HepG2 (cell line): ENCODE results near the gene PDE5A.

Experiments
- AHR ChIP-seq: IDR thresholded peaks from 2 replicates; pipeline ENCODE4 v1.6.1; 2018; ENCODE audit warnings: missing genetic modification reagents, missing compliant biosample characterization
- EP300 ChIP-seq, 3 experiments: sonication (generic) in 1 of 3; formaldehyde crosslinking in 1 of 3; IDR thresholded peaks; 2 replicates each; pipeline versions ENCODE4 v1.5.1 to v1.6.1; 2011 to 2020; ENCODE audit warnings: low read depth in 2 of 3, low read length in 2 of 3, borderline replicate concordance in 1 of 3, improper control_type of control experiment in 1 of 3, mild to moderate bottlenecking in 1 of 3, missing genetic modification reagents in 1 of 3, moderate library complexity in 1 of 3
- EZH2 ChIP-seq: conservative IDR thresholded peaks from 2 replicates; pipeline ENCODE4 v1.6.1; 2012; ENCODE audit warnings: mild to moderate bottlenecking, low read depth, low read length, moderate library complexity
- GLMP ChIP-seq: sonication (generic); formaldehyde crosslinking; IDR thresholded peaks from 2 replicates; pipeline ENCODE4 v1.9.0; 2021; ENCODE audit warnings: missing genetic modification reagents, mild to moderate bottlenecking, borderline replicate concordance
- KLF6 ChIP-seq: IDR thresholded peaks from 2 replicates; pipeline ENCODE4 v1.8.0; 2016; ENCODE audit warnings: missing biosample characterization, missing genetic modification reagents
- MTF1 ChIP-seq: sonication (generic); formaldehyde crosslinking; IDR thresholded peaks from 2 replicates; pipeline ENCODE4 v1.5.0; 2020; ENCODE audit warnings: missing genetic modification reagents
- PLRG1 ChIP-seq: fragments of 450-650 bp; conservative IDR thresholded peaks from 2 replicates; pipeline ENCODE4 v1.6.1; 2016
- POLR2AphosphoS5 ChIP-seq: IDR thresholded peaks from 2 replicates; pipeline ENCODE4 v1.6.1; 2012; ENCODE audit warnings: low read depth, low read length
- PTBP1 ChIP-seq: fragments of 200-400 bp; formaldehyde crosslinking; IDR thresholded peaks from 2 replicates; pipeline ENCODE4 v1.6.1; 2018; ENCODE audit warnings: low read length, low read depth; ENCODE audit not compliant: poor library complexity, severe bottlenecking
- ZFX ChIP-seq: sonication (generic); formaldehyde crosslinking; IDR thresholded peaks from 2 replicates; pipeline ENCODE4 v1.4.0; 2020; ENCODE audit warnings: mild to moderate bottlenecking, low read depth, missing genetic modification reagents, moderate library complexity
- ZNF12 ChIP-seq: sonication (generic); formaldehyde crosslinking; IDR thresholded peaks from 2 replicates; pipeline ENCODE4 v1.5.0; 2020; ENCODE audit warnings: missing genetic modification reagents
- ZNF350 ChIP-seq: sonication (generic); formaldehyde crosslinking; IDR thresholded peaks from 2 replicates; pipeline ENCODE4 v1.4.0; 2020; ENCODE audit warnings: mild to moderate bottlenecking, low read depth, missing genetic modification reagents, borderline replicate concordance
- TF ChIP-seq, protein P1 (sequence below): sonication (generic); formaldehyde crosslinking; IDR thresholded peaks from 2 replicates; pipeline ENCODE4 v1.9.0; 2021; ENCODE audit warnings: missing genetic modification reagents, borderline replicate concordance
- TF ChIP-seq, protein P2 (sequence below): sonication (generic); formaldehyde crosslinking; IDR thresholded peaks from 2 replicates; pipeline ENCODE4 v1.8.0; 2022; ENCODE audit warnings: mild to moderate bottlenecking, missing genetic modification reagents, borderline replicate concordance

DNA sequence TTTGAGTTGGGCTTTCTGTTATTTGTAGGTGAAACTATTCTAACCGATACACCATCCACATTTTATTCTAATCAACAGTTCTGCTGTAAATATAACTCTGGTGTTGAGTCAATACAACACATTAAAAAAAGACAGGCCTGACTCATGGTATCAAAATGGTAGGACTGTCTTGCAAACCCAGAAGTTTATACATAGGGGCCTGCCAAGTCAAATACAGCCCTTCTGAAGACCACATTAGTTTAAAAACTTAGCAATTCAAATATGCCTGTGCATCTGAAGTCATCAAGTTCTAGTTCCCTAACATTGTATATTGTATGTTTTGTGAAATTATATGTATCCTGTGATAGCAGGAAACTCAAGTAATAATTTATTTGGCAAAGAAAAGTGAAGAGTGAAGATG lies 24.4 kb upstream of the PDE5A start:
- TF ChIP-seq, protein P1, sequence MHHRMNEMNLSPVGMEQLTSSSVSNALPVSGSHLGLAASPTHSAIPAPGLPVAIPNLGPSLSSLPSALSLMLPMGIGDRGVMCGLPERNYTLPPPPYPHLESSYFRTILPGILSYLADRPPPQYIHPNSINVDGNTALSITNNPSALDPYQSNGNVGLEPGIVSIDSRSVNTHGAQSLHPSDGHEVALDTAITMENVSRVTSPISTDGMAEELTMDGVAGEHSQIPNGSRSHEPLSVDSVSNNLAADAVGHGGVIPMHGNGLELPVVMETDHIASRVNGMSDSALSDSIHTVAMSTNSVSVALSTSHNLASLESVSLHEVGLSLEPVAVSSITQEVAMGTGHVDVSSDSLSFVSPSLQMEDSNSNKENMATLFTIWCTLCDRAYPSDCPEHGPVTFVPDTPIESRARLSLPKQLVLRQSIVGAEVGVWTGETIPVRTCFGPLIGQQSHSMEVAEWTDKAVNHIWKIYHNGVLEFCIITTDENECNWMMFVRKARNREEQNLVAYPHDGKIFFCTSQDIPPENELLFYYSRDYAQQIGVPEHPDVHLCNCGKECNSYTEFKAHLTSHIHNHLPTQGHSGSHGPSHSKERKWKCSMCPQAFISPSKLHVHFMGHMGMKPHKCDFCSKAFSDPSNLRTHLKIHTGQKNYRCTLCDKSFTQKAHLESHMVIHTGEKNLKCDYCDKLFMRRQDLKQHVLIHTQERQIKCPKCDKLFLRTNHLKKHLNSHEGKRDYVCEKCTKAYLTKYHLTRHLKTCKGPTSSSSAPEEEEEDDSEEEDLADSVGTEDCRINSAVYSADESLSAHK: no peak
- TF ChIP-seq AHR (CRISPR knock-in tag) (no peak), ZNF350 (CRISPR knock-in tag) (no peak), EP300 (IDR thresholded peaks at IDR 0.05; ENCODE audit: low read depth in 2 of 2, low read length in 2 of 2) (no peak), EP300 (CRISPR knock-in tag; IDR thresholded peaks at IDR 0.05; ENCODE audit: borderline replicate concordance) (no peak), PTBP1 (no peak), PLRG1 (no peak), POLR2AphosphoS5 (no peak), KLF6 (CRISPR knock-in tag) (no peak), GLMP (CRISPR knock-in tag) (no peak), ZFX (no peak), MTF1 (CRISPR knock-in tag) (no peak), EZH2 (no peak), ZNF12 (CRISPR knock-in tag) (no peak)
- TF ChIP-seq, protein P2, sequence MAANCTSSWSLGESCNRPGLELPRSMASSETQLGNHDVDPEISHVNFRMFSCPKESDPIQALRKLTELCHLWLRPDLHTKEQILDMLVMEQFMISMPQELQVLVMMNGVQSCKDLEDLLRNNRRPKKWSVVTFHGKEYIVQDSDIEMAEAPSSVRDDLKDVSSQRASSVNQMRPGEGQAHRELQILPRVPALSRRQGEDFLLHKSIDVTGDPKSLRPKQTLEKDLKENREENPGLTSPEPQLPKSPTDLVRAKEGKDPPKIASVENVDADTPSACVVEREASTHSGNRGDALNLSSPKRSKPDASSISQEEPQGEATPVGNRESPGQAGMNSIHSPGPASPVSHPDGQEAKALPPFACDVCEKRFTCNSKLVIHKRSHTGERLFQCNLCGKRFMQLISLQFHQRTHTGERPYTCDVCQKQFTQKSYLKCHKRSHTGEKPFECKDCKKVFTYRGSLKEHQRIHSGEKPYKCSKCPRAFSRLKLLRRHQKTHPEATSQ: no peak
